ENCODE data around the gene AGXT2.
A peak's percentile ranks its signal among the peaks of the same experiment; 100 is the strongest.
"Not testable (repeated sequence)": the region's sequence is repeated elsewhere in the genome, so short reads cannot be mapped to it uniquely, and the experiment has no call there.

The AGXT2 gene

GRCh38 chr5:35012365-35012764, 35.4 kb downstream of the AGXT2 start:
- DNase-seq (ENCODE audit: low read depth): no peak

- DNase-seq (ENCODE audit: low read depth): no peak
These were observed 37.1 kb downstream of the AGXT2 start for GRCh38 chr5:35010676-35011075.

- no peak for DNase-seq (ENCODE audit: low read depth)
These were observed 38.1 kb downstream of the AGXT2 start for GRCh38 chr5:35009657-35010056.

GRCh38 chr5:35009019-35009418, 38.7 kb downstream of the AGXT2 start:
- DNase-seq (ENCODE audit: low read depth): no peak

- no peak for DNase-seq (ENCODE audit: low read depth)
These were observed 43.0 kb downstream of the AGXT2 start for GRCh38 chr5:35004771-35005170.

- no peak for DNase-seq (ENCODE audit: low read depth)
These were observed 43.5 kb downstream of the AGXT2 start for GRCh38 chr5:35004200-35004599.

- peak; percentile 51 for DNase-seq (ENCODE audit: low read depth)
These were observed 44.5 kb downstream of the AGXT2 start for GRCh38 chr5:35003018-35003957.

- DNase-seq (ENCODE audit: low read depth): no peak
These were observed 45.3 kb downstream of the AGXT2 start for GRCh38 chr5:35002459-35002858.

- no peak for DNase-seq (ENCODE audit: low read depth)
These were observed 45.9 kb downstream of the AGXT2 start for GRCh38 chr5:35001842-35002241.

- DNase-seq (ENCODE audit: low read depth): no peak
These were observed 49.5 kb downstream of the AGXT2 start for GRCh38 chr5:34998058-34998789.

GRCh38 chr5:34996261-34996660, 51.5 kb downstream of the AGXT2 start:
- no peak for DNase-seq (ENCODE audit: low read depth)

- no peak for DNase-seq (ENCODE audit: low read depth)
These were observed 53.8 kb downstream of the AGXT2 start for GRCh38 chr5:34993951-34994350.

- DNase-seq (ENCODE audit: low read depth): no peak
These were observed 56.1 kb downstream of the AGXT2 start for GRCh38 chr5:34991486-34992238.

GRCh38 chr5:34986965-34987364, 60.8 kb downstream of the AGXT2 start:
- no peak for DNase-seq (ENCODE audit: low read depth)

- no peak for DNase-seq (ENCODE audit: low read depth)
These were observed 64.9 kb downstream of the AGXT2 start for GRCh38 chr5:34982823-34983222.

GRCh38 chr5:34978681-34979080, 69.1 kb downstream of the AGXT2 start:
- DNase-seq (ENCODE audit: low read depth): no peak

GRCh38 chr5:34977934-34978613, 69.7 kb downstream of the AGXT2 start:
- no peak for DNase-seq (ENCODE audit: low read depth)

GRCh38 chr5:34976347-34976746, 71.4 kb downstream of the AGXT2 start:
- DNase-seq (ENCODE audit: low read depth): no peak

- DNase-seq (ENCODE audit: low read depth): not testable (repeated sequence)
These were observed 76.1 kb downstream of the AGXT2 start for GRCh38 chr5:34971655-34972054.

- no peak for DNase-seq (ENCODE audit: low read depth)
These were observed 77.2 kb downstream of the AGXT2 start for GRCh38 chr5:34970552-34970951.

- DNase-seq (ENCODE audit: low read depth): no peak
These were observed 79.5 kb downstream of the AGXT2 start for GRCh38 chr5:34968258-34968657.

GRCh38 chr5:34967540-34967939, 80.2 kb downstream of the AGXT2 start:
- no peak for DNase-seq (ENCODE audit: low read depth)
